ENCODE data around the gene GABRR3.

The GABRR3 gene

DNA sequence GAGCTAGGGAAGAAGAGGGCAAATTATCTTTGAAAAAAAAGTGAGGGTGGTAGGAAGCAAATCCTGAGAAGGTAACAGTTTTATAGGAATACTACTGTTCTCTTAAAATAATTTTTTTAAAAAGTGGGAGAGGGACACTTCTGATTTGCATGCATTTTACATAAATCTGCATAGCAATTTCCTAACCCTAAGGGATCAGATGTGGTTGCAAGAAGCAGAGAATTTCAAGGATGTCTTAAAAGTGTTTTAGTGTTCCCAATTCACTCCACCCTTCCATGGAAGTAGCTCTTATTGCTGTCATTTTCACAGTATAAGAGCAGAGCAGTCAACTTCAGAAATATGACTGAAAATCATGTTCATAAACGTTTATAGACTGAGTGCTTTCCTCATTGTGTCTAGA is 35.1 kb downstream of the GABRR3 start:
- Mint-ChIP-seq H3K4me1 (peaks cover 6% of the 10 kb centered on the region), H3K27ac (no peak overlapping the region), H3K4me3 (no peak overlapping the region), H3K27me3 (ENCODE audit: low read depth, poor library complexity) (peaks cover 5% of the 10 kb centered on the region), H3K36me3 (ENCODE audit: low read depth) (no peaks in the 10 kb centered on the region), H3K9me3 (no peaks in the 10 kb centered on the region)
- DNase-seq = no peak
- no peak for TF ChIP-seq CTCF (IDR thresholded peaks at IDR 0.05)

GRCh38 chr3:97999103-97999502 is 36.0 kb downstream of the GABRR3 start:
- no peak for TF ChIP-seq CTCF (IDR thresholded peaks at IDR 0.05)
- Mint-ChIP-seq H3K27me3 (ENCODE audit: low read depth, poor library complexity) (peaks cover 5% of the 10 kb centered on the region), H3K36me3 (ENCODE audit: low read depth) (no peaks in the 10 kb centered on the region), H3K4me3 (no peak overlapping the region), H3K9me3 (no peaks in the 10 kb centered on the region), H3K27ac (no peak overlapping the region), H3K4me1 (peaks cover 6% of the 10 kb centered on the region)
- DNase-seq = no peak

- no peak for TF ChIP-seq CTCF (IDR thresholded peaks at IDR 0.05)
- no peak for DNase-seq
- no peaks in the 10 kb centered on the region for H3K9me3 Mint-ChIP-seq
- H3K4me3 Mint-ChIP-seq = no peak overlapping the region
- no peak overlapping the region for H3K27ac Mint-ChIP-seq
- H3K36me3 Mint-ChIP-seq (ENCODE audit: low read depth) = no peaks in the 10 kb centered on the region
- H3K4me1 Mint-ChIP-seq = no peaks in the 10 kb centered on the region
- H3K27me3 Mint-ChIP-seq (ENCODE audit: low read depth, poor library complexity) = peaks cover 5% of the 10 kb centered on the region
These were observed 38.1 kb downstream of the GABRR3 start for GRCh38 chr3:97996988-97997387.

DNA sequence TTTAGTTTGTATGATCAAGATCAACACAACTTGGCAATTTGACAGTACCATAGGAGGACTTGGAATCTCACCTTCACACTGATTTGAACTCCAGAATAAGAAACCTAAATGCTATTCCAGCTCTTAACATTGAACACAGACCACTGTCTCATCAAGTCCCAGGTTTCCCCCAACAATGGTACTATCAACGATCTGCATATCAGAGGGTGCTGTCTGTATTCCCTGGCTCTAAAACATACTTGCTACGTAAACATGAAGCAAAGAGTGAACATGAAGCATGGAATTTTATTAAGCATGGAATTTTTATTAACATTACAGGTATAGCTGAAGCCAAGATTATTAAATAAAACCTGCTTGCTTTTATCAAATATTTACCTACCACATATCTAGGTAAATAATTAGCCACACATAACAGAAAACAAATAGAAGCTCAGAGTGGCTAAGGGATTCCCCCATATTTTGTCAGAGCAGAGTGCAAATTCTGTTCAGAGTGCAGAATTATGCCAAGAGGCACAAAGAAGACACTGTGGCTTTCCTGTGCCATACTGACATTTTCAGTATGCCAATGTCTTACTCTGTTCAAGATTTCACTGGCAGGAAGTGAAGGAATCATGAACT is 40.7 kb downstream of the GABRR3 start:
- H3K4me1 Mint-ChIP-seq = no peaks in the 10 kb centered on the region
- H3K27me3 Mint-ChIP-seq (ENCODE audit: low read depth, poor library complexity) = no peaks in the 10 kb centered on the region

GRCh38 chr3:97993526-97993925 is 41.6 kb downstream of the GABRR3 start:
- Mint-ChIP-seq H3K36me3 (ENCODE audit: low read depth) (no peaks in the 10 kb centered on the region), H3K4me1 (no peaks in the 10 kb centered on the region), H3K9me3 (no peaks in the 10 kb centered on the region), H3K27ac (no peak overlapping the region), H3K4me3 (no peak overlapping the region), H3K27me3 (ENCODE audit: low read depth, poor library complexity) (no peaks in the 10 kb centered on the region)
- TF ChIP-seq CTCF (IDR thresholded peaks at IDR 0.05) = no peak
- no peak for DNase-seq

More for the DNA sequence above, 40.7 kb downstream of the GABRR3 start:
- no peak overlapping the region for H3K4me3 Mint-ChIP-seq
- no peak for TF ChIP-seq CTCF (IDR thresholded peaks at IDR 0.05)
- no peak for DNase-seq
- no peaks in the 10 kb centered on the region for H3K9me3 Mint-ChIP-seq
- H3K36me3 Mint-ChIP-seq (ENCODE audit: low read depth) = no peaks in the 10 kb centered on the region
- no peak overlapping the region for H3K27ac Mint-ChIP-seq

- H3K9me3 Mint-ChIP-seq = no peaks in the 10 kb centered on the region
- H3K4me3 Mint-ChIP-seq = no peak overlapping the region
- H3K4me1 Mint-ChIP-seq = no peaks in the 10 kb centered on the region
- no peak overlapping the region for H3K27ac Mint-ChIP-seq
- H3K36me3 Mint-ChIP-seq (ENCODE audit: low read depth) = no peaks in the 10 kb centered on the region
- no peaks in the 10 kb centered on the region for H3K27me3 Mint-ChIP-seq (ENCODE audit: low read depth, poor library complexity)
- DNase-seq = no peak
- TF ChIP-seq CTCF (IDR thresholded peaks at IDR 0.05) = no peak
These were observed 42.5 kb downstream of the GABRR3 start for GRCh38 chr3:97992547-97993173.

Measured in nephron progenitor cell (in vitro differentiated cells).